Measurements from ENCODE around the gene GALNT9. TPM values are rescaled to one million over a fixed set of nuclear protein-coding genes. Genes with fewer than 3 reads are reported as not detected.

The GALNT9 gene
- polyA plus RNA-seq, 3 donors = not detected

- 99% methylated on average over 17 of the region's 17 CpGs for WGBS (ENCODE audit: insufficient coverage)
- no peak overlapping the region for H3K4me3 ChIP-seq (replicated peaks in 1 of 3; ENCODE audit: low read depth in 2 of 3, low read length in 3 of 3)
- H3K4me3 Mint-ChIP-seq = no peak overlapping the region
- no peak overlapping the region for H3K9ac ChIP-seq (ENCODE audit: insufficient read depth, low read length, poor library complexity, severe bottlenecking)
- no peak for TF ChIP-seq CTCF (IDR thresholded peaks at IDR 0.05)
- no peaks in the 10 kb centered on the region for H3K36me3 ChIP-seq (replicated peaks in 1 of 2; ENCODE audit: control insufficient read depth in 1 of 2, insufficient read depth in 2 of 2, low read length in 2 of 2)
- H3K9me3 Mint-ChIP-seq = peaks cover 0 to 4% (median 0%) of the 10 kb centered on the region in 7 donors
- no peaks in the 10 kb centered on the region for H3K36me3 Mint-ChIP-seq
- no peak overlapping the region for H3K27ac ChIP-seq (ENCODE audit: low read depth in 1 of 2, low read length in 2 of 2)
- H4K20me1 ChIP-seq (ENCODE audit: insufficient read depth, low read length) = no peaks in the 10 kb centered on the region
- peaks cover 2% of the 10 kb centered on the region for H3K4me1 Mint-ChIP-seq
- H3K27me3 Mint-ChIP-seq (ENCODE audit: low read depth in 3 of 3) = peaks cover 3 to 8% (median 5%) of the 10 kb centered on the region in 3 donors
- no peaks in the 10 kb centered on the region for H3K79me2 ChIP-seq (ENCODE audit: insufficient read depth, low read length)
- H3K4me1 ChIP-seq (ENCODE audit: control insufficient read depth in 1 of 2, insufficient read depth in 2 of 2, low read length in 2 of 2) = no peaks in the 10 kb centered on the region
- H3K27ac Mint-ChIP-seq = no peak overlapping the region
- no peak overlapping the region for H3K4me2 ChIP-seq (replicated peaks; ENCODE audit: extremely low read depth, low read length, poor library complexity, severe bottlenecking)
- intact Hi-C loops (cut with micrococcal nuclease) = no loop called here
- H2AFZ ChIP-seq (ENCODE audit: insufficient read depth, low read depth, low read length, poor library complexity, severe bottlenecking) = no peak overlapping the region
- DNase-seq = no peak
- no peaks in the 10 kb centered on the region for H3K27me3 ChIP-seq (ENCODE audit: control insufficient read depth in 2 of 2, insufficient read depth in 2 of 2, low read length in 2 of 2)
- H3K9me3 ChIP-seq (replicated peaks in 1 of 2; ENCODE audit: control insufficient read depth in 1 of 2, insufficient read depth in 1 of 2, low read length in 2 of 2) = no peaks in the 10 kb centered on the region
Measured at GRCh38 chr12:132258543-132258942, 70.8 kb downstream of the GALNT9 start.

GRCh38 chr12:132257955-132258490 is 71.4 kb downstream of the GALNT9 start:
- intact Hi-C loops (cut with micrococcal nuclease) = no loop called here
- Mint-ChIP-seq H3K4me1 (peaks cover 2% of the 10 kb centered on the region), H3K4me3 (no peak overlapping the region), H3K36me3 (no peaks in the 10 kb centered on the region), H3K9me3 (peaks cover 0 to 4% (median 0%) of the 10 kb centered on the region in 7 donors), H3K27me3 (ENCODE audit: low read depth in 3 of 3) (peaks cover 3 to 8% (median 5%) of the 10 kb centered on the region in 3 donors), H3K27ac (no peak overlapping the region)
- no peaks in the 10 kb centered on the region for H3K27me3 ChIP-seq (ENCODE audit: control insufficient read depth in 2 of 2, insufficient read depth in 2 of 2, low read length in 2 of 2)
- H3K9ac ChIP-seq (ENCODE audit: insufficient read depth, low read length, poor library complexity, severe bottlenecking) = no peak overlapping the region
- no peak overlapping the region for H2AFZ ChIP-seq (ENCODE audit: insufficient read depth, low read depth, low read length, poor library complexity, severe bottlenecking)
- no peak for DNase-seq
- no peaks in the 10 kb centered on the region for H3K4me1 ChIP-seq (ENCODE audit: control insufficient read depth in 1 of 2, insufficient read depth in 2 of 2, low read length in 2 of 2)
- no peak for TF ChIP-seq CTCF (IDR thresholded peaks at IDR 0.05)
- no peaks in the 10 kb centered on the region for H3K9me3 ChIP-seq (replicated peaks in 1 of 2; ENCODE audit: control insufficient read depth in 1 of 2, insufficient read depth in 1 of 2, low read length in 2 of 2)
- 92% methylated on average over 16 of the region's 17 CpGs for WGBS (ENCODE audit: insufficient coverage)
- H3K4me3 ChIP-seq (replicated peaks in 1 of 3; ENCODE audit: low read depth in 2 of 3, low read length in 3 of 3) = no peak overlapping the region
- no peak overlapping the region for H3K27ac ChIP-seq (ENCODE audit: low read depth in 1 of 2, low read length in 2 of 2)
- no peak overlapping the region for H3K4me2 ChIP-seq (replicated peaks; ENCODE audit: extremely low read depth, low read length, poor library complexity, severe bottlenecking)
- H4K20me1 ChIP-seq (ENCODE audit: insufficient read depth, low read length) = no peaks in the 10 kb centered on the region
- no peaks in the 10 kb centered on the region for H3K79me2 ChIP-seq (ENCODE audit: insufficient read depth, low read length)
- no peaks in the 10 kb centered on the region for H3K36me3 ChIP-seq (replicated peaks in 1 of 2; ENCODE audit: control insufficient read depth in 1 of 2, insufficient read depth in 2 of 2, low read length in 2 of 2)
